ENCODE data around the gene NKPD1. TPM values are rescaled to one million over a fixed set of nuclear protein-coding genes. Genes with fewer than 3 reads are reported as not detected.

The NKPD1 gene
- total and polyA plus RNA-seq, 10 of the 15 experiments (the other 5 are each of a cell fraction or from before 2014, with no cell fraction given), result 0.05 to 0.18 (median 0.06) TPM; not detected in 7

GRCh38 chr19:45135176-45135885, 25.5 kb downstream of the NKPD1 start (continued):
- no peak for TF ChIP-seq NBN (IDR thresholded peaks at IDR 0.05)
- no peak for TF ChIP-seq PKNOX1 (IDR thresholded peaks at IDR 0.05)
- TF ChIP-seq MEF2A (IDR thresholded peaks at IDR 0.05; ENCODE audit: insufficient read depth, low read depth, low read length), result no peak
- no peak for TF ChIP-seq JUNB (IDR thresholded peaks at IDR 0.05)
- TF ChIP-seq, protein P1, sequence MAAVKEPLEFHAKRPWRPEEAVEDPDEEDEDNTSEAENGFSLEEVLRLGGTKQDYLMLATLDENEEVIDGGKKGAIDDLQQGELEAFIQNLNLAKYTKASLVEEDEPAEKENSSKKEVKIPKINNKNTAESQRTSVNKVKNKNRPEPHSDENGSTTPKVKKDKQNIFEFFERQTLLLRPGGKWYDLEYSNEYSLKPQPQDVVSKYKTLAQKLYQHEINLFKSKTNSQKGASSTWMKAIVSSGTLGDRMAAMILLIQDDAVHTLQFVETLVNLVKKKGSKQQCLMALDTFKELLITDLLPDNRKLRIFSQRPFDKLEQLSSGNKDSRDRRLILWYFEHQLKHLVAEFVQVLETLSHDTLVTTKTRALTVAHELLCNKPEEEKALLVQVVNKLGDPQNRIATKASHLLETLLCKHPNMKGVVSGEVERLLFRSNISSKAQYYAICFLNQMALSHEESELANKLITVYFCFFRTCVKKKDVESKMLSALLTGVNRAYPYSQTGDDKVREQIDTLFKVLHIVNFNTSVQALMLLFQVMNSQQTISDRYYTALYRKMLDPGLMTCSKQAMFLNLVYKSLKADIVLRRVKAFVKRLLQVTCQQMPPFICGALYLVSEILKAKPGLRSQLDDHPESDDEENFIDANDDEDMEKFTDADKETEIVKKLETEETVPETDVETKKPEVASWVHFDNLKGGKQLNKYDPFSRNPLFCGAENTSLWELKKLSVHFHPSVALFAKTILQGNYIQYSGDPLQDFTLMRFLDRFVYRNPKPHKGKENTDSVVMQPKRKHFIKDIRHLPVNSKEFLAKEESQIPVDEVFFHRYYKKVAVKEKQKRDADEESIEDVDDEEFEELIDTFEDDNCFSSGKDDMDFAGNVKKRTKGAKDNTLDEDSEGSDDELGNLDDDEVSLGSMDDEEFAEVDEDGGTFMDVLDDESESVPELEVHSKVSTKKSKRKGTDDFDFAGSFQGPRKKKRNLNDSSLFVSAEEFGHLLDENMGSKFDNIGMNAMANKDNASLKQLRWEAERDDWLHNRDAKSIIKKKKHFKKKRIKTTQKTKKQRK (IDR thresholded peaks at IDR 0.05; ENCODE audit: low read depth, low read length), result no peak

- ATAC-seq (no peak), FAIRE-seq (no peak), DNase-seq (ENCODE audit: low read depth, low spot score) (no peak)
- WGBS (ENCODE audit: insufficient coverage, insufficient replicate concordance, low lambda C conversion rate, missing lambda C conversion rate), result 89% methylated on average over 8 of the region's 8 CpGs
- H4K20me1 ChIP-seq (ENCODE audit: control insufficient read depth, insufficient read depth), result no peaks in the 10 kb centered on the region
- peaks cover 2 to 3% of the 10 kb centered on the region in 2 experiments; a peak in 3 of 4 replicates for H3K36me3 ChIP-seq (ENCODE audit: control insufficient read depth in 2 of 2, insufficient read depth in 2 of 2, low read length in 1 of 2)
- no peaks in the 10 kb centered on the region for H3K27me3 ChIP-seq (replicated peaks in 1 of 2; ENCODE audit: control insufficient read depth in 2 of 2, insufficient read depth in 2 of 2, low read length in 1 of 2)
- H3K9me3 ChIP-seq (replicated peaks; ENCODE audit: control insufficient read depth, insufficient read depth, low read length), result no peaks in the 10 kb centered on the region
- ChIA-PET SMC1A (ENCODE audit: uncharacterized antibody, unreplicated experiment) (no interaction called here), RAD21 (ENCODE audit: unreplicated experiment) (no interaction called here), CTCF (interaction anchor here (1.3 to 5.6 kb wide), 2 partner anchors 8 to 15 kb away, joined by 3 to 39 read pairs; no protein-coding TSS in a partner anchor), POLR2A (no interaction called here)
- H3K79me2 ChIP-seq (ENCODE audit: control insufficient read depth, insufficient read depth, low read length), result peaks cover 31% of the 10 kb centered on the region
- H3K9ac ChIP-seq (ENCODE audit: control insufficient read depth, insufficient read depth, low read length), result no peak overlapping the region
- in situ Hi-C loops (cut with MboI), result no loop called here
- BruUV-seq (replicated peaks), result no TSS peak
- H3K4me1 ChIP-seq (ENCODE audit: control insufficient read depth, insufficient read depth, low read length), result peaks cover 51% of the 10 kb centered on the region
- H3K4me2 ChIP-seq (ENCODE audit: control insufficient read depth, insufficient read depth), result peak overlapping the region; percentile 42; the same call in 1 of the 2 replicates
- H3K4me3 ChIP-seq, result no peak overlapping the region
- TF ChIP-seq ZBTB40 (IDR thresholded peaks at IDR 0.05; ENCODE audit: borderline replicate concordance), result no peak
- TF ChIP-seq RAD51 (IDR thresholded peaks at IDR 0.05), result no peak
- no peak for TF ChIP-seq HDAC2 (IDR thresholded peaks at IDR 0.05)
- intact Hi-C loops (cut with micrococcal nuclease; ENCODE audit: unreplicated experiment), result no loop called here
- no peak overlapping the region for H2AFZ ChIP-seq (ENCODE audit: control insufficient read depth, low read depth, low read length)
- H3K27ac ChIP-seq (ENCODE audit: control insufficient read depth, insufficient read depth), result peak overlapping the region; percentile 18; the same call in 1 of the 2 replicates
Measured at GRCh38 chr19:45133661-45134060, 27.1 kb downstream of the NKPD1 start.
